HG03103 (cell line): ENCODE results near the gene MTHFD1L.

Experiments
- ATAC-seq: cut with Tn5 transposase; IDR thresholded peaks from one replicate; pipeline ENCODE4 v1.9.1; 2021; ENCODE audit warnings: low read depth; ENCODE audit not compliant: unreplicated experiment

Gene MTHFD1L

GRCh38 chr6:150981095-150981494, 115.6 kb downstream of the MTHFD1L start:
- no peak for ATAC-seq

- ATAC-seq: no peak
These were observed 116.2 kb downstream of the MTHFD1L start for GRCh38 chr6:150981669-150982068.

- peak; percentile 92 for ATAC-seq
These were observed 121.9 kb downstream of the MTHFD1L start for GRCh38 chr6:150987371-150987828.

GRCh38 chr6:150987855-150988464, 122.5 kb downstream of the MTHFD1L start:
- ATAC-seq: peak; percentile 18

GRCh38 chr6:150991487-150991886, 126.0 kb downstream of the MTHFD1L start:
- ATAC-seq: no peak

GRCh38 chr6:150992262-150992661, 126.8 kb downstream of the MTHFD1L start:
- no peak for ATAC-seq

GRCh38 chr6:150992703-150993102, 127.2 kb downstream of the MTHFD1L start:
- ATAC-seq: no peak

GRCh38 chr6:150993253-150993652, 127.8 kb downstream of the MTHFD1L start:
- no peak for ATAC-seq

GRCh38 chr6:150994026-150994425, 128.5 kb downstream of the MTHFD1L start:
- ATAC-seq: no peak

GRCh38 chr6:150996968-150997367, 131.5 kb downstream of the MTHFD1L start:
- ATAC-seq: no peak

GRCh38 chr6:150999107-150999506, 133.6 kb downstream of the MTHFD1L start:
- no peak for ATAC-seq

- ATAC-seq: no peak
These were observed 134.1 kb downstream of the MTHFD1L start for GRCh38 chr6:150999576-150999975.

GRCh38 chr6:151001387-151002056, 136.0 kb downstream of the MTHFD1L start:
- peak; percentile 58 for ATAC-seq

- no peak for ATAC-seq
These were observed 136.6 kb downstream of the MTHFD1L start for GRCh38 chr6:151002057-151002450.

- ATAC-seq: no peak
These were observed 137.0 kb downstream of the MTHFD1L start for GRCh38 chr6:151002491-151002935.

GRCh38 chr6:151004383-151005024, 139.0 kb downstream of the MTHFD1L start:
- ATAC-seq: no peak

GRCh38 chr6:151005164-151005563, 139.7 kb downstream of the MTHFD1L start:
- no peak for ATAC-seq

- no peak for ATAC-seq
These were observed 140.6 kb downstream of the MTHFD1L start for GRCh38 chr6:151005896-151006632.

- ATAC-seq: no peak
These were observed 141.6 kb downstream of the MTHFD1L start for GRCh38 chr6:151007076-151007475.

GRCh38 chr6:151007922-151008321, 142.4 kb downstream of the MTHFD1L start:
- no peak for ATAC-seq

- ATAC-seq: no peak
These were observed 142.9 kb downstream of the MTHFD1L start for GRCh38 chr6:151008425-151008824.
